Naive thymus-derived CD8-positive, alpha-beta T cell (primary cell): ENCODE results near the gene DHRS1. TPM values are rescaled to one million over a fixed set of nuclear protein-coding genes. Genes with fewer than 3 reads are reported as not detected.

Experiments
- ATAC-seq, 2 donors: fragments of 150-1000 bp; cut with Tn5 transposase in 1 of 2; sonication (Bioruptor Pico), chemical (Tn5 transposase) in 1 of 2; 1 replicate in 1 of 2; 2 replicates in 1 of 2; pipeline ENCODE4 v1.10.0; 2021; ENCODE audit warnings: mild to moderate bottlenecking in 2 of 2, moderate library complexity in 2 of 2
- POLR2A ChIA-PET: fragments of 350-600 bp; sonication (Branson Sonifier 250); formaldehyde crosslinking; loops from one replicate; lab custom pipeline; 2021; ENCODE audit warnings: antibody characterized with exemption; lab: Charles Lee
- DNase-seq, 10 donors: peaks; one replicate each; pipeline versions ENCODE4 v3.0.0 to v3.0.0-alpha.2; 2020 to 2022
- H3K27ac Mint-ChIP-seq, 10 donors: one replicate each; pipeline ENCODE4 v1.8.0; 2020 to 2022; ENCODE audit warnings: mild to moderate bottlenecking in 10 of 10, mixed read lengths in 10 of 10, moderate library complexity in 4 of 10, inconsistent platforms in 1 of 10
- H3K27me3 Mint-ChIP-seq, 5 donors: one replicate each; pipeline ENCODE4 v1.8.0; 2021 to 2022; ENCODE audit warnings: mixed read lengths in 5 of 5
- H3K36me3 Mint-ChIP-seq, 3 donors: one replicate each; pipeline ENCODE4 v1.8.0; 2020 to 2022; ENCODE audit warnings: mixed read lengths in 3 of 3, mild to moderate bottlenecking in 2 of 3, inconsistent platforms in 1 of 3
- H3K4me1 Mint-ChIP-seq, 4 donors: one replicate each; pipeline ENCODE4 v1.8.0; 2021 to 2022; ENCODE audit warnings: mixed read lengths in 4 of 4
- H3K4me3 Mint-ChIP-seq, 10 donors: one replicate each; pipeline ENCODE4 v1.8.0; 2020 to 2022; ENCODE audit warnings: mild to moderate bottlenecking in 10 of 10, mixed read lengths in 10 of 10, moderate library complexity in 6 of 10, inconsistent platforms in 1 of 10
- H3K9me3 Mint-ChIP-seq, 9 donors: one replicate each; pipeline ENCODE4 v1.8.0; 2020 to 2022; ENCODE audit warnings: mixed read lengths in 9 of 9, mild to moderate bottlenecking in 3 of 9, inconsistent platforms in 1 of 9, moderate library complexity in 1 of 9
- polyA plus RNA-seq, 3 donors: library from polyadenylated mRNA; unstranded; fragments of 300-500 nt; fragmentation: Illumina TruSeq; gene quantifications; one replicate each; pipeline ENCODE4 v1.2.3, GENCODE V29; 2021
- total RNA-seq, 8 experiments: library from RNA in 2 of 8; stranded (reverse) in 2 of 8; gene quantifications; one replicate each; pipeline ENCODE4 v1.2.3 and lab custom pipeline; 2021 to 2026

DHRS1 gene
- total and polyA plus RNA-seq, 5 experiments from 2014 or later: 19.6 to 34.2 (median 22.4) TPM

DNA sequence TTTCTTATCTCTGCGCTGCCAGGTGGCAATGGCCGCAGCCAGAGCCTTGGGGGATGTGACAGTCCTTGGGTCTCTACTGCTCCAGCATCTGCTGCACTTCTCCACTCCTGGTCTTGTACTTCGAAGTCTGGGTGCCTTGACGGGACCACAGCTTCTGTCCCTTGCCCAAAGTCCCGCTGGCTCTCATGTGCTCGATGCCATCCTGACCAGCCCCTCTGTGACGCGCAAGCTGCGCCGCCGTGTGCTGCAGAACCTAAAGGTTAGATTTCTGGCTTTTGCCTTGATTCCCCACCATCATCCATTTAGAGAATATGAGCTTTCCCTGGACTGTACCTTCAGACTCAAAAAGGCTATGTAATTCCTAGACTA, 4.4 kb upstream of the DHRS1 start:
- Mint-ChIP-seq H3K36me3 (peaks cover 0 to 72% (median 25%) of the 10 kb centered on the region in 3 donors), H3K27ac (peak overlapping the region in 1 of 10 donors; percentile 51), H3K9me3 (no peaks in the 10 kb centered on the region), H3K27me3 (no peaks in the 10 kb centered on the region), H3K4me1 (peaks cover 22 to 53% (median 44%) of the 10 kb centered on the region in 4 donors), H3K4me3 (no peak overlapping the region)
- DNase-seq (no peak), ATAC-seq (no peak)
- POLR2A ChIA-PET: interaction anchor here (0.8 to 3.0 kb wide), 2 partner anchors 62 to 127 kb away, joined by 3 to 13 read pairs; partner anchors contain the start of genes CBLN3, KHNYN and TINF2

DNA sequence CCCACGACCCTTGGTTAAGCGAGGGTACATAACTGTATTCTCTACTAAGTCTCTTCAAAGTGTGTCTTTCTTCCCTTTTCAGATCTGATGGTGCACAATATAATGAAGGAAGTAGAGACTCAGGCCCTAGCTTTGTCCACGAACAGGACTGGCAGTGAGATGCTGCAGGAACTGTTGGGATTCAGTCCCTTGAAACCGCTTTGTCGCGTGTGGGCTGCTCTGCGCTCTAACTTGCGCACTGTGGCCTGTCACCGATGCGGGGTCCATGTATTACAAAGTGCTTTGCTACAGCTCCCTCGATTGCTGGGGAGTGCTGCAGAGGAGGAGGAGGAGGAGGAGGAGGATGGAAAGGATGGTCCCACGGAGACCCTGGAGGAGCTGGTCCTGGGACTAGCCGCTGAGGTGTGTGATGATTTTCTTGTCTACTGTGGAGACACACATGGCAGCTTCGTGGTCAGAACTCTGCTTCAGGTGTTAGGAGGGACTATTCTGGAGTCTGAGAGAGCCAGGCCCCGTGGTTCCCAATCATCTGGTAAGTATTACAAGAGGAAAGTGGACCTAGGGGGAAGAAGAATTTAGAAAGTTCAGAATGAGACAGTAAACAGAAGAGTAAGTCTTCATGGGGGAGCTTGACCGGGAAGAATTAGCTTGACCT, 873 bp upstream of the DHRS1 start:
- Mint-ChIP-seq H3K4me3 (peak overlapping the region; percentile 90 to 99 (median 94)), H3K4me1 (peaks cover 30 to 62% (median 51%) of the 10 kb centered on the region in 4 donors), H3K27ac (peak overlapping the region; percentile 53 to 98 (median 97)), H3K9me3 (no peaks in the 10 kb centered on the region), H3K36me3 (peaks cover 0 to 62% (median 26%) of the 10 kb centered on the region in 3 donors), H3K27me3 (no peaks in the 10 kb centered on the region)
- DNase-seq (no peak), ATAC-seq (no peak)
- POLR2A ChIA-PET: interaction anchor here (0.6 to 6.0 kb wide), 19 partner anchors 9 to 246 kb away, joined by 3 to 63 read pairs (median 7); partner anchors contain the start of genes CBLN3, CHMP4A, CIDEB and GMPR2

DNA sequence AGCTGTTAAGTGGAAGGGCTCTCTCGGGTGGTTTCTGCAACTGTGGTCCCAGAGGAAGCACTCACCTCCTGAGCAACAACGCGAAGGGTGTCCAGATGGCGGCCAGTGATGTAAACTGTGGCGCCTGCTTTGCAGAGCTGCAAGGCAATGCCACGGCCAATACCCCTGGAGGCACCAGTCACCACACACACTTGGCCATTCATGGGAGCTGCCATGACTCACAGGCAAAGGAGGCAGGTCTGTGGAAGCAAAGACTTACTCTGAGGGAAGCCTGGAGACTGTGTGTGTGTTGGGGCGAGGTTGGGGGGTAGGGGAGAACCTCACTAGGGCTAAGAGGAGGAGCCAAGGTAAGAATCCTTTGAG, 707 bp downstream of the DHRS1 start:
- POLR2A ChIA-PET: interaction anchor here (1.1 to 6.0 kb wide), 10 partner anchors 9 to 184 kb away, joined by 3 to 63 read pairs (median 12); partner anchors contain the start of genes CBLN3, CHMP4A, CIDEB and DCAF11
- no peaks in the 10 kb centered on the region for H3K27me3 Mint-ChIP-seq
- ATAC-seq (peak in 1 of 2 donors; percentile 3), DNase-seq (no peak)
- H3K9me3 Mint-ChIP-seq: no peaks in the 10 kb centered on the region
- H3K4me3 Mint-ChIP-seq: peak overlapping the region; percentile 90 to 99 (median 94)
- H3K4me1 Mint-ChIP-seq: peaks cover 29 to 55% (median 51%) of the 10 kb centered on the region in 4 donors
- peak overlapping the region; percentile 94 to 98 (median 97) for H3K27ac Mint-ChIP-seq
- peaks cover 0 to 60% (median 17%) of the 10 kb centered on the region in 3 donors for H3K36me3 Mint-ChIP-seq

DNA sequence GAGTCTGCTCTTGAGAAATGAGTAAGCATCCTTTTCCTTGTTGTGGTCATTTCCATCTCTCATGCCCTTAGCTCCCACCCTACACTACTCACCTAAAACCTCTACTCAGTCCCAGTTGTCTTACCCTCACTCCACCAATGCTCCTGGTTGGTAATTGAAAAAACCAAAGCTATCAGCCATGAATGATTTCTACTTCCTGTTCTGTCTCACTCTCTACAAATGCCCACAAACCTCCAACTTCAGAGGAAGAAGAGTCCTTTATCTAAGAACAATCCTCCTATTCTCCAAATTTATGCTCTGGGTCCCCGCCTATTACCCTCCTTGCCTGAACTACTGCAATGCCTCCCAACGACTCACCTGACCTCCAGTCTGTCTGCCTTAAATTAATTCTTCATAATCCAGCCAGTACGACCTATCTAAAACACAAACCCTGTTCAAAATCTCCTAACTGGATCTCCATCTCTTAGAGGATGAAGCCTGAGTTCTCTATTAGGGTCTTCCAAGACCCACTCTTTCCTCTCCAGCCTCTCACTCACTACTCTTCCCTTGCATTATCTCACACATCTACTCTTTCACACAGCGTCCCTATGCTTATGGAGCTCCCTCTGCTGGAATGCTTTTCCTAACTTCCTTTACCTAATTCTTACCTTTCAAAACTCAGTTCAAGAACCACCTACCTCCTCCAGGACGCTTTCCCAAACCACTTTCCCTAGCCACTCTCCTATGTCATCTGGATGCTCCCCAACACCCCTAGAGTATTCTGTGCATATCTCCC, 2.2 kb downstream of the DHRS1 start:
- Mint-ChIP-seq H3K9me3 (no peaks in the 10 kb centered on the region), H3K4me1 (peaks cover 27 to 53% (median 50%) of the 10 kb centered on the region in 4 donors), H3K4me3 (peak overlapping the region in 7 of 10 donors; percentile 7 to 57 (median 31)), H3K36me3 (peaks cover 0 to 52% (median 10%) of the 10 kb centered on the region in 3 donors), H3K27me3 (no peaks in the 10 kb centered on the region), H3K27ac (peak overlapping the region; percentile 78 to 90 (median 80))
- peak in 1 of 2 donors; percentile 3 for ATAC-seq
- DNase-seq: no peak
- POLR2A ChIA-PET: interaction anchor here (0.9 to 6.0 kb wide), 7 partner anchors 16 to 146 kb away, joined by 3 to 63 read pairs (median 4); partner anchors contain the start of genes MDP1, RABGGTA, SDR39U1 and TINF2

DNA sequence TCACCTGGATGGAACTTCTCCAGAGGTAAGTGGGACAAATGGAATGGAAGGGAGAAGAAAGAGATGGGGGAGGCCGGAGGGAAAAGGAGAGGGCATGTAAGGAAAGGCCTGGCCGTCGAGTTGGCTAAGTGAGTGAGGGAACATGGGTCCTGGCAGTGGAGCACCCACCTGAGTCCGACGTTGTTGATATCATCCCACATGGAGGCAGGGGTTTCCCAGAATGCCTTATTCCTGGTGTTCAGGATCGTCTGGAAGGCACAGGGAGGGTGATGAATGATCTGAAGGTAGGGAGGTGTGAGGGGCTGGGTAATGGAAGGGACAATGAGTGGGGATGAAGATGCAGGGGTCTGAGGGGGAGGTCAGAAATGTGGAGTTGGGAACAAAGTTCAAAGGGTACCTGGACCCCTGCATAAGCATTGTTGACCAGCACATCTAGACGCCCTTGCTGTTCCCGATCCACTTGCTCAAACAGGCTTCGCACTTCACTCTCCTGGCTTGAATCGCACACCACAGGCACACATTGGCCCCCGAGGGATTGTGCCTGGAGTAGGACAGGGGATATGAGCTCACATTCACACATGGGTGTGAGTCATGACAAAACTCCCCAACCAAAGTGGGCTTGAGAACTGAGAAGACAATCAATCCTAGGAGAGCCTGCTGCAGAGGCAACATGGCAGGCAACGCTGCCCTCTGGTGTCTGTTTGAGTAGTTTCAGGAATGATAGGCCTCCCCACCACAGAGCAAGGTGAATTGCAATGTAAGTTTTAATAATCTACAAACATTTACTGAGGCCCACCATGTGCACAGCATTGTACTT, 3.0 kb downstream of the DHRS1 start:
- peak overlapping the region in 4 of 10 donors; percentile 16 to 22 (median 21) for H3K4me3 Mint-ChIP-seq
- H3K27ac Mint-ChIP-seq: peak overlapping the region; percentile 78 to 90 (median 80)
- POLR2A ChIA-PET: interaction anchor here (0.6 to 6.0 kb wide), 9 partner anchors 16 to 1424 kb away, joined by 3 to 63 read pairs (median 4); partner anchors contain the start of genes MDP1, RABGGTA, SDR39U1 and TINF2
- H3K4me1 Mint-ChIP-seq: peaks cover 27 to 49% (median 43%) of the 10 kb centered on the region in 4 donors
- peak; percentile 62 to 74 for ATAC-seq
- no peaks in the 10 kb centered on the region for H3K27me3 Mint-ChIP-seq
- H3K36me3 Mint-ChIP-seq: peaks cover 0 to 53% (median 10%) of the 10 kb centered on the region in 3 donors
- H3K9me3 Mint-ChIP-seq: no peaks in the 10 kb centered on the region
- peak; percentile 50 to 83 (median 66) for DNase-seq

DNA sequence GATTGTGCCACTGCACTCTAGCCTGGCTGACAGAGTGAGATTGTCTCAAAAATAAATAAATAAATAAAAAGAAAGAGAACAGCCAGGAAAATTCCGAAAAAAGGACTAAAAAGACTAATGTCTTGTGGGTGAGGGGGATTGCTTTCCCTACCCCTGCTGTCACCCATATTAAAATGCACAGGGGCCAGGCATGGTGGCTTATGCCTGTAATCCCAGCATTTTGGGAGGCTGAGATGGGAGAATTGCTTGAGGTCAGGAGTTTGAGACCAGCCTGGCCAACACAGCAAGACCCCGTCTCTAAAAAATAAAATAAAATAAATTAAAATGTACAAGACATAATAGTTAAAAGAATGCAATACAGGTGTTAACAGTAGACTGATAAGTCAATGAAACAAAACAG, 6.1 kb downstream of the DHRS1 start:
- no peaks in the 10 kb centered on the region for H3K9me3 Mint-ChIP-seq
- POLR2A ChIA-PET: no interaction called here
- DNase-seq: no peak
- no peak overlapping the region for H3K4me3 Mint-ChIP-seq
- no peak for ATAC-seq
- H3K4me1 Mint-ChIP-seq: peaks cover 18 to 28% (median 27%) of the 10 kb centered on the region in 4 donors
- no peak overlapping the region for H3K27ac Mint-ChIP-seq
- no peaks in the 10 kb centered on the region for H3K27me3 Mint-ChIP-seq
- peaks cover 0 to 72% (median 21%) of the 10 kb centered on the region in 3 donors for H3K36me3 Mint-ChIP-seq

DNA sequence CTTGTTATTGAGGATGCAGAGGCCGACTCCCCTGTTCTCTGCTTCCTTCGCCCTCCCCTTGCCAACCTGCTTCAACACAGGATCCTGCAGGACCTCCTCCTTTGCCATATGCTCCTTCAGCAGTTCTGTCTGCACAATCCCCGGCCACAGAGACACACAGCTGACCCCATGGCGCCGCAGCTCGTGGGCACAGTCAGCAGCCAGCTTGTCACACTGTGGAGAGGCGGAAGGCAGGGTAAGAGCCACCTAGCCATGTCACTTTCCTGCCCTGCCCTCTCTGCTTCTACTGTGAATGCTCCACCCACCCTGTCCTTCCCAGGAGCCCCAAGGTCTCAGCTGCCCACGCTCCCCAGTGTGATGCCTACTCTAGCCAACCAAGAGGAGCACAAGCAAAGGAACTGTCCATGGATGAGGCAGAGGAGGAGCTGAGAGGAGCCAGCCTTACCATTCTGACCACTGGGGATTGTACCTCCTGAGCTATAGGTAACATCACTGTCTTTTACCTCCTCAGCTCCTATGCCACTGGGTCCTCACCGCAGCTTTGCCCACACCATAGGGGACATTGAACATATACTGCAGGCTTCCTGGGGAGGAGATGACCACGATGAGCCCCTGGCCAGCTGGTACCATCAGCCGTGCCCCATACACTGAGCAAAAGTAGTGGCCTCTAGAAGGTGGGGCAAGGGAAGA, 7.3 kb downstream of the DHRS1 start:
- Mint-ChIP-seq H3K9me3 (no peaks in the 10 kb centered on the region), H3K27me3 (no peaks in the 10 kb centered on the region), H3K27ac (peak overlapping the region in 3 of 10 donors; percentile 27 to 62 (median 31)), H3K4me1 (peaks cover 13 to 27% (median 23%) of the 10 kb centered on the region in 4 donors), H3K36me3 (peaks cover 0 to 67% (median 21%) of the 10 kb centered on the region in 3 donors), H3K4me3 (no peak overlapping the region)
- POLR2A ChIA-PET: no interaction called here
- ATAC-seq: no peak
- no peak for DNase-seq

DNA sequence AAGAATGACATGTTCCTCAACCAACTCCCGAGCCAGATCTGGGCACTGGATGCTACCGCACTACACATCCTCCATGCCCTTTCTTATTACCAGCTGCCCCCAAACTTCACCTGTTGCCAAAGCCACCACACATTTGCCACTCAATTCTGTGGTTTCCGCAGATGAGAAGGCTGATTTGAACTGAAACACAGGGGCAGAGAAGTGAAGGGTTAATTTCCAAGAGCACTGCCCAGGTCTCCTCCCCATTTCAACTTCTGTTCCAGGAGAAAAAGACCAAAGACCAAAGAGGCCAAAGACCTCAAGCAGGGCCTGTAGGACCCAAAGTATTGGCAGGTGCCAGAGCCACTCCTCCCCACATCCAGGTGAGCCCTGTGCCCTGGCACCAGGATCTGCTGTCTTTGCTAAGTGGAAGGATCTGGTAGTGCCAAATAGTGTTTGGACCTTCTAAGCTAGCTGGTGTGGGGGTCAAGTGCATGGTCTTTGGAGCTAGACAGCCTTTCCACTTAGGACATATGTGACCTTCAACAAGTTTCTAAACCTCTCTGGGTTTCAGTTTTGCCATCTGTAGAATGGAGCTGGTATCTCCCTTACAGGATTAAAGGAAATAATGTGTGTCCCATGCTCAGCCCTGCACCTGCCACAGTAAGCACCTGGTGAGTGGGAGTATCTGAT, 8.0 kb downstream of the DHRS1 start:
- H3K4me3 Mint-ChIP-seq: no peak overlapping the region
- no peak for ATAC-seq
- peak overlapping the region in 3 of 10 donors; percentile 24 to 34 (median 27) for H3K27ac Mint-ChIP-seq
- peaks cover 9 to 21% (median 16%) of the 10 kb centered on the region in 4 donors for H3K4me1 Mint-ChIP-seq
- no peaks in the 10 kb centered on the region for H3K27me3 Mint-ChIP-seq
- DNase-seq: no peak
- H3K9me3 Mint-ChIP-seq: no peaks in the 10 kb centered on the region
- POLR2A ChIA-PET: interaction anchor here (0.6 to 1.0 kb wide), 3 partner anchors 12 to 132 kb away, joined by 3 to 6 read pairs (median 4); no protein-coding TSS in a partner anchor
- H3K36me3 Mint-ChIP-seq: peaks cover 0 to 65% (median 21%) of the 10 kb centered on the region in 3 donors

DNA sequence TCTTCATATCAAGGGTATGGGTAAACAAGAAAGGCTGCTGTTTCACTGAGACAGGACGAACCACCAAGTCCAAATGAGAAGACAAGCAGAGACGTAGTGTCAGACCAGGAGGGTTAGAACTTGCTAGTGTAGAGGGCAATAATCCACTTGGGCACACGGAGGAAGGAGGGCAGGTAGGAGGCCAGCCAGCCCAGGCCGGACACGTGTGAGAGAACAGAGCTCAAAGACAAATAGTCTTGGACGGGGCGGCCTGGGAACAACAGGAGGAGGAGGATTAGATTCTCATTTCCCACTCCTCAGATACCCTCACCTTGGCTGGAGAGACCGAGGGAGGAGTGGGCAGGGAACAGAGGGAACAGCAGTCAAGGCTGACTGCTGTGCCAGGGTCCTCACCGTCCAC, 8.8 kb downstream of the DHRS1 start:
- POLR2A ChIA-PET: interaction anchor here (0.7 to 1.4 kb wide), 4 partner anchors 9 to 211 kb away, joined by 3 to 7 read pairs (median 4); partner anchors contain the start of genes DHRS1, NOP9 and TINF2
- no peak for ATAC-seq
- H3K27ac Mint-ChIP-seq: peak overlapping the region in 4 of 10 donors; percentile 20 to 89 (median 57)
- no peak for DNase-seq
- peaks cover 4 to 16% (median 10%) of the 10 kb centered on the region in 4 donors for H3K4me1 Mint-ChIP-seq
- H3K27me3 Mint-ChIP-seq: no peaks in the 10 kb centered on the region
- H3K36me3 Mint-ChIP-seq: peaks cover 0 to 57% (median 15%) of the 10 kb centered on the region in 3 donors
- H3K4me3 Mint-ChIP-seq: no peak overlapping the region
- H3K9me3 Mint-ChIP-seq: no peaks in the 10 kb centered on the region

DNA sequence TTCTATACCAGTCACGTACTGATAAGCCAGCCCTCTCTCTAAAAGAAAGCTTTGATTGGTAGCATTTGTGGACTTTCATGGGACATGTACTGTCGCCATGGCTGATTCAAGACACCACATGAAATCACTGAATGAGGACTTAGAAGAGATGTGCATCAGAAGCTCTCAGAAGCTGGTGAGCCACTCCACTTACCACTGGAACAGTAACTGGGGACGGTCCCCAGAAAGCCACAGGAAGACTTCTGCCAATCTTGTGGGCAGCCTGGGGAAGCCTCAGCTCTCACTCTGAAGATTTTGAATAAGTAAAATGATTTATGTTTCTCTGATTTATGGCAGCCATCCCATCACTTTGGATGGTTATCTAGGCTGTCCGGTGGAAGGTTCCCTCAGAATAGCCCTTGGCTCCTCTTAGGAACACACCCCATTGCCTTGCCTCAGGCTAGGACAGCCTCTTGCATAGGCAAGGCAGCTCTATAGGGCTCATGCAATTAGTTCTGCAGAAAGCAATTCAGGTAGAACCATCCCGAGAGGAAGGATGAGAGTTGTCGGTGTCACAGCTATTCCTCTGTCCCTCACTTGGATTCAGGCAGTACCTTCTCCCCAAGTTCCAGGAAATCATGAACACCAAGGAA, 9.8 kb downstream of the DHRS1 start:
- DNase-seq: peak in 1 of 10 donors; percentile 35
- POLR2A ChIA-PET: interaction anchor here (0.6 to 1.4 kb wide), 4 partner anchors 10 to 960 kb away, joined by 3 to 7 read pairs (median 4); partner anchors contain the start of genes DHRS1, NOP9 and TINF2
- H3K4me3 Mint-ChIP-seq: no peak overlapping the region
- peak; percentile 66 to 97 for ATAC-seq
- peak overlapping the region in 4 of 10 donors; percentile 9 to 54 (median 28) for H3K27ac Mint-ChIP-seq
- H3K9me3 Mint-ChIP-seq: no peaks in the 10 kb centered on the region
- H3K36me3 Mint-ChIP-seq: peaks cover 0 to 50% (median 15%) of the 10 kb centered on the region in 3 donors
- no peaks in the 10 kb centered on the region for H3K27me3 Mint-ChIP-seq
- H3K4me1 Mint-ChIP-seq: peaks cover 2 to 16% (median 10%) of the 10 kb centered on the region in 4 donors
